Measurements from ENCODE around the gene ACKR3.

GRCh38 chr2:236617221-236617737, 47.7 kb downstream of the ACKR3 start:
- no peak for TF ChIP-seq CTCF (IDR thresholded peaks at IDR 0.05)
- TF ChIP-seq POLR2A (IDR thresholded peaks at IDR 0.05) = no peak
- TF ChIP-seq EP300 (IDR thresholded peaks at IDR 0.05) = no peak

Measured in tibial nerve (tissue), 4 donors.